ENCODE data around the gene POLN.
"Not testable (repeated sequence)": the region's sequence is repeated elsewhere in the genome, so short reads cannot be mapped to it uniquely, and the experiment has no call there.

Gene POLN

DNA sequence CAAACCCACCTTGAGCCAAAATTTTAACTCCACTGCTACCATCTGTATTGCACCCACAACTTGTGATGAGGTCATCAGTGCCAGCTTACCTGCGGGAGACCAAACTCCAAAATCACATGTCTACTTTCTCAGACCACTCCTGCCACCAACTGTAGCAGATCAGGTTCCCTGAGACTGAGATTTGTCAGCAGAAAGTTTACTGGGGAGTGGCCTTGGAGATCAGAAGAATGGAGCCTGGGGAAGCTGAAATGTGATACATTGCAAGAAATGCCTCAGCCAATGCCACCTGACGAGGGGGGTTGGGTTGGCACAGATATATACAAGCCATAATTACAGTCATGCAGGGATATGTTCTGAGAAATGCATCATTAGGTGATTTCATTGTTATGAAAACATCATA lies 19.1 kb downstream of the POLN start:
- DNase-seq (ENCODE audit: low read depth): no peak
- TF ChIP-seq, protein P1, sequence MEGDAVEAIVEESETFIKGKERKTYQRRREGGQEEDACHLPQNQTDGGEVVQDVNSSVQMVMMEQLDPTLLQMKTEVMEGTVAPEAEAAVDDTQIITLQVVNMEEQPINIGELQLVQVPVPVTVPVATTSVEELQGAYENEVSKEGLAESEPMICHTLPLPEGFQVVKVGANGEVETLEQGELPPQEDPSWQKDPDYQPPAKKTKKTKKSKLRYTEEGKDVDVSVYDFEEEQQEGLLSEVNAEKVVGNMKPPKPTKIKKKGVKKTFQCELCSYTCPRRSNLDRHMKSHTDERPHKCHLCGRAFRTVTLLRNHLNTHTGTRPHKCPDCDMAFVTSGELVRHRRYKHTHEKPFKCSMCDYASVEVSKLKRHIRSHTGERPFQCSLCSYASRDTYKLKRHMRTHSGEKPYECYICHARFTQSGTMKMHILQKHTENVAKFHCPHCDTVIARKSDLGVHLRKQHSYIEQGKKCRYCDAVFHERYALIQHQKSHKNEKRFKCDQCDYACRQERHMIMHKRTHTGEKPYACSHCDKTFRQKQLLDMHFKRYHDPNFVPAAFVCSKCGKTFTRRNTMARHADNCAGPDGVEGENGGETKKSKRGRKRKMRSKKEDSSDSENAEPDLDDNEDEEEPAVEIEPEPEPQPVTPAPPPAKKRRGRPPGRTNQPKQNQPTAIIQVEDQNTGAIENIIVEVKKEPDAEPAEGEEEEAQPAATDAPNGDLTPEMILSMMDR (conservative IDR thresholded peaks at IDR 0.05; ENCODE audit: low read length): no peak
- H3K4me3 ChIP-seq (ENCODE audit: low read length): no peak overlapping the region

DNA sequence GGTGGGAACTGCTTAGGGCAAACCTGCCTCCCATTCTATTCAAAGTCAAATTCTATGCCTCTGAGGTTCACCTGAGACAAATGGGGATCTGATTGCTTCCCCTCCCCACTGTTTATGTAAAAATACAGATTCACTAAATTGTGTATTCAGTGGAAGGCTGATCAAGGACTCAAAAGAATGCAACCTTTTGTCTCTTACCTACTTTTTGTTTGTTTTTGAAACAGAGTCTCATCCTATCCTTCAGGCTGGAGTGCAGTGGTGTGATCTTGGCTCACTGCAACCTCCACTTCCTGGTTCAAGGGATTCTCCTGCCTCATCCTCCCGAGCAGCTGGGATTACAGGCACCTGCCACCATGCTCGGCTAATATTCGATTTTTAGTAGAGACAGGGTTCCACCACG lies 20.5 kb downstream of the POLN start:
- not testable (repeated sequence) for DNase-seq (ENCODE audit: low read depth); H3K4me3 ChIP-seq (ENCODE audit: low read length)

DNA sequence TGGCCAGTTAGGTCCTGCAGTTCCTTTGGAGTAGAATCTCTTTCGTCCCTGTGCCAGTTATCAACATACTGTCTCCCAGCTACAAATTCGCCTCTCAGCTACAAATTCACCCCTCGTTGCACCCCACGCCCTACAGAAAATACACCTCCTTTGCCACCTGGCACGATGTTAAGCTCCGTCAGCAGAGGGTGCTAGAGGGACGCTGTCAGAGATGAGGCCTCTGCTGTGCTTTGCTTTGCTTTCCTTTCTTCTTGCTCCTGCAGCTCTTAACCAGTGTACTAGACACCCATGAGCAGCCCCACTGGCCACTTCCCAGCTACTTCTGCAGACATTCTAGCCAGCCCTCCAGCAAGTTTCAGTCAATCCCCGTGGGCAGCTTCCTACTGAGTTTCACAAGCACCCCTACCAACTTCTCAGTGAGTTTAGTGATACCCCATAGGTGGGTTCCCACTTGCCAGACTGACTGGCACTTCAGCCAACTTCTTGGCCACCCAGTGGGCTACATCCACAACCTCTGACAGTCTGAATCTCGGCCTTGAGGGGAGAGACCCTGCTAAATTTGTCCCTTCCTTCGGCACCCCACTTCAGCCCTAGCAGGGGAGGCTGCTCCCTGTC lies 21.8 kb downstream of the POLN start:
- no peak overlapping the region for H3K4me3 ChIP-seq (ENCODE audit: low read length)
- peak; percentile 59 for DNase-seq (ENCODE audit: low read depth)
- TF ChIP-seq, protein P1 (conservative IDR thresholded peaks at IDR 0.05; ENCODE audit: low read length): peak; percentile 96

GRCh38 chr4:2219233-2219760 lies 22.6 kb downstream of the POLN start:
- TF ChIP-seq, protein P1 (conservative IDR thresholded peaks at IDR 0.05; ENCODE audit: low read length): no peak
- no peak for DNase-seq (ENCODE audit: low read depth)
- H3K4me3 ChIP-seq (ENCODE audit: low read length): no peak overlapping the region

DNA sequence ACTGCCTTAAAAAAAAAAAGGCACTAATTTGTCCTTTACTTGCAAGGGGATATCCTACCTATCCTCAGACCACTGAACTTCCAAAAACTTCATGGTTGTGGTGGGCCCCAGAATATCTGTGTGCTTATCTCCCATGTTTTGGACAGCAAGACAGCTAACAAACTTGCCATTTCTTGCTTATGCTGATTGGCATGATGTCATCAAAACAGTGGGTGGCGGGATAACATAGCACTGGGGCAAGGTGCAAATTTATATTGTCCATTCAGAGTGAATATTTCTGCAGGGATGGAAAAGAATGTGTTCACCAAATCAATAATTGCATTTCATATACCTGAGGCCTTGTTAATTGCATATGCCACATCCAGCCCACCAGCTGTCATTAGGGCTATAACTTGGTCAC lies 23.5 kb downstream of the POLN start:
- DNase-seq (ENCODE audit: low read depth): no peak
- TF ChIP-seq, protein P1 (conservative IDR thresholded peaks at IDR 0.05; ENCODE audit: low read length): no peak
- no peak overlapping the region for H3K4me3 ChIP-seq (ENCODE audit: low read length)

GRCh38 chr4:2217726-2218125 lies 24.2 kb downstream of the POLN start:
- TF ChIP-seq, protein P1 (conservative IDR thresholded peaks at IDR 0.05; ENCODE audit: low read length): no peak
- peak; percentile 38 for DNase-seq (ENCODE audit: low read depth)

GRCh38 chr4:2212831-2213230 lies 29.1 kb downstream of the POLN start:
- H3K4me3 ChIP-seq (ENCODE audit: low read length): no peak overlapping the region
- no peak for DNase-seq (ENCODE audit: low read depth)
- TF ChIP-seq, protein P1 (conservative IDR thresholded peaks at IDR 0.05; ENCODE audit: low read length): no peak

More at GRCh38 chr4:2217726-2218125, 24.2 kb downstream of the POLN start:
- H3K4me3 ChIP-seq (ENCODE audit: low read length): no peak overlapping the region

DNA sequence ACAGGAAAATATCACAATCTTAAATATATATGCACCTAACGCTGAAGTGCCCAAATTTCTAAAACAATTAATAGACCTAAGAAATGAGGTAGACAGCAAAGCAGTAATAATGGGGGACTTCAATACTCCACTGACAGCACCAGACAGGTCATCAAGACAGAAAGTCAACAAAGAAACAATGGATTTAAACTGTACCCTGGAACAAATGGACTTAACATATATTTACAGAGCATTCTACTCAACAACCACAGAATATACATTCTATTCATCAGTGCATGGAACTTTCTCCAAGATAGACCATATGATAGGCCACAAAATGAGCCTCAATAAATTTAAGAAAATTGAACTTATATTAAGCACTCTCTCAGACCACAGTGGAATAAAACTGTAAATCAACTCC lies 39.1 kb downstream of the POLN start:
- DNase-seq (ENCODE audit: low read depth); H3K4me3 ChIP-seq (ENCODE audit: low read length): not testable (repeated sequence)

Data from AG10803 (cell line).